HepG2 (cell line): Measurements from ENCODE around the gene SOX5. TPM values are rescaled to one million over a fixed set of nuclear protein-coding genes. Genes with fewer than 3 reads are reported as not detected.

ENCODE experiments used
- ATAC-seq: fragments of 200-7000 bp; cut with Tn5 transposase; 3 replicates; pipeline ENCODE4 v1.9.1; 2020; ENCODE audit warnings: mild to moderate bottlenecking, moderate library complexity
- BruUV-seq: library from RNA; stranded (reverse); fragments of 400-500 nt; replicated peaks from 2 replicates; lab custom pipeline; 2021; lab: Mats Ljungman, UMichigan
- CTCF ChIA-PET: fragments of 300-600 bp; formaldehyde crosslinking; extraction: SDS; loops from one replicate; lab custom pipeline; 2021; ENCODE audit warnings: low total read pairs, inconsistent platforms, low intra/inter-chr PET ratio; lab: Yijun Ruan, JAX
- POLR2A ChIA-PET: fragments of 350-600 bp; sonication (Branson Sonifier 250); formaldehyde crosslinking; loops from one replicate; lab custom pipeline; 2020; ENCODE audit warnings: antibody characterized with exemption, inconsistent platforms; lab: Yijun Ruan, JAX
- DNase-seq: peaks from one replicate; pipeline ENCODE4 v3.0.0-alpha.2; 2015; ENCODE audit warnings: low spot score
- FAIRE-seq: peaks from 3 replicates; lab custom pipeline; 2011; peaks lifted over from hg19 to GRCh38; lab: Jason Lieb, UNC
- H2AFZ ChIP-seq: one replicate; pipeline ENCODE4 v1.6.1; 2011; ENCODE audit warnings: low read length, inconsistent platforms
- H3K27ac ChIP-seq: fragments of 300-600 bp; 3 replicates; pipeline ENCODE4 v1.8.0; 2011; ENCODE audit warnings: mixed run types, mild to moderate bottlenecking, mixed read lengths, low read length, inconsistent platforms; ENCODE audit not compliant: insufficient read depth; ENCODE audit errors: extremely low read length
- H3K27me3 ChIP-seq, 2 experiments: fragments of 200-600 bp in 1 of 2; 2 replicates in 1 of 2; 3 replicates in 1 of 2; pipeline versions ENCODE4 v1.6.0 to v1.8.0; 2011; ENCODE audit warnings: low read length in 2 of 2, mild to moderate bottlenecking in 2 of 2, moderate library complexity in 2 of 2, inconsistent platforms in 1 of 2; ENCODE audit not compliant: insufficient read depth in 2 of 2, control insufficient read depth in 1 of 2
- H3K36me3 ChIP-seq, 2 experiments: fragments of 200-600 bp in 1 of 2; replicated peaks in 1 of 2; 2 replicates in 1 of 2; 3 replicates in 1 of 2; pipeline versions ENCODE4 v1.5.1 to v1.8.0; 2011; ENCODE audit warnings: low read length in 2 of 2, inconsistent platforms in 1 of 2; ENCODE audit not compliant: insufficient read depth in 2 of 2, control insufficient read depth in 1 of 2
- H3K4me1 ChIP-seq: 2 replicates; pipeline ENCODE4 v1.5.1; 2012; ENCODE audit warnings: low read length, inconsistent platforms; ENCODE audit not compliant: insufficient read depth
- H3K4me2 ChIP-seq: 2 replicates; pipeline ENCODE4 v1.6.0; 2011; ENCODE audit warnings: low read depth, low read length, inconsistent platforms
- H3K4me3 ChIP-seq, 3 experiments: fragments of 200-600 bp in 1 of 3; sonication (generic), shearing (Covaris generic) in 1 of 3; replicated peaks in 1 of 3; 2 replicates each; pipeline ENCODE4 v1.5.1; 2011 to 2016; ENCODE audit warnings: low read length in 3 of 3, inconsistent platforms in 2 of 3, low read depth in 2 of 3, mild to moderate bottlenecking in 2 of 3, control low read depth in 1 of 3, mixed read lengths in 1 of 3; ENCODE audit not compliant: insufficient read depth in 1 of 3
- H3K79me2 ChIP-seq: one replicate; pipeline ENCODE4 v1.6.1; 2011; ENCODE audit warnings: low read length, inconsistent platforms; ENCODE audit not compliant: insufficient read depth
- H3K9ac ChIP-seq: 2 replicates; pipeline ENCODE4 v1.6.0; 2011; ENCODE audit warnings: mild to moderate bottlenecking, low read depth, low read length, inconsistent platforms; ENCODE audit not compliant: insufficient read depth
- H3K9me3 ChIP-seq: 2 replicates; pipeline ENCODE4 v1.5.1; 2012; ENCODE audit warnings: mild to moderate bottlenecking, low read length
- H4K20me1 ChIP-seq: 2 replicates; pipeline ENCODE4 v1.6.0; 2011; ENCODE audit warnings: inconsistent platforms, mild to moderate bottlenecking, low read length, moderate library complexity; ENCODE audit not compliant: insufficient read depth
- BRCA1 ChIP-seq: sonication (generic); formaldehyde crosslinking; IDR thresholded peaks from 2 replicates; pipeline ENCODE4 v1.4.0; 2020; ENCODE audit warnings: missing genetic modification reagents
- GPBP1L1 ChIP-seq: sonication (generic); formaldehyde crosslinking; IDR thresholded peaks from 2 replicates; pipeline ENCODE4 v1.5.0; 2020; ENCODE audit warnings: mild to moderate bottlenecking, missing genetic modification reagents
- GTF2F1 ChIP-seq: fragments of 150-350 bp; IDR thresholded peaks from 2 replicates; pipeline ENCODE4 v1.6.1; 2014; ENCODE audit warnings: low read length
- MAF1 ChIP-seq: sonication (generic); formaldehyde crosslinking; IDR thresholded peaks from 2 replicates; pipeline ENCODE4 v1.5.0; 2020; ENCODE audit warnings: missing genetic modification reagents, borderline replicate concordance
- MEF2D ChIP-seq: sonication (generic); formaldehyde crosslinking; IDR thresholded peaks from 2 replicates; pipeline ENCODE4 v1.5.1; 2020; ENCODE audit warnings: mild to moderate bottlenecking, missing genetic modification reagents
- MXD4 ChIP-seq: IDR thresholded peaks from 2 replicates; pipeline ENCODE4 v1.6.1; 2016; ENCODE audit warnings: mild to moderate bottlenecking, missing biosample characterization, missing genetic modification reagents
- PATZ1 ChIP-seq: sonication (generic); formaldehyde crosslinking; IDR thresholded peaks from 2 replicates; pipeline ENCODE4 v1.4.0; 2020; ENCODE audit warnings: missing genetic modification reagents
- PRDM4 ChIP-seq: sonication (generic); formaldehyde crosslinking; IDR thresholded peaks from 2 replicates; pipeline ENCODE4 v1.9.0; 2021; ENCODE audit warnings: missing genetic modification reagents, borderline replicate concordance
- SAFB2 ChIP-seq: sonication (generic); formaldehyde crosslinking; IDR thresholded peaks from 2 replicates; pipeline ENCODE4 v1.5.1; 2020; ENCODE audit warnings: missing genetic modification reagents, low read depth, mild to moderate bottlenecking, borderline replicate concordance
- SNAPC2 ChIP-seq: sonication (generic); formaldehyde crosslinking; IDR thresholded peaks from 2 replicates; pipeline ENCODE4 v1.8.1; 2022; ENCODE audit warnings: mild to moderate bottlenecking, missing genetic modification reagents
- STAG1 ChIP-seq: sonication (generic); formaldehyde crosslinking; IDR thresholded peaks from 2 replicates; pipeline ENCODE4 v1.4.0; 2020; ENCODE audit warnings: missing genetic modification reagents
- ZNF83 ChIP-seq: sonication (generic); formaldehyde crosslinking; IDR thresholded peaks from 2 replicates; pipeline ENCODE4 v1.4.0; 2020; ENCODE audit warnings: missing genetic modification reagents, mild to moderate bottlenecking, borderline replicate concordance
- WGBS: methylation state at CpG from one replicate; pipeline ENCODE4 v1.1.6; 2017; ENCODE audit warnings: low lambda C conversion rate; 5-methylcytosine and 5-hydroxymethylcytosine counted together
- in situ Hi-C: cut with HindIII; loops from 2 replicates; pipeline ENCODE4 v1.10.0; 2017; ENCODE audit warnings: low pct_unique_long_range_greater_than_20kb; ENCODE audit not compliant: extremely low pct_ligation_motif_present
- intact Hi-C: fragments of 100-400 bp; cut with micrococcal nuclease; formaldehyde crosslinking; loops from one replicate; pipeline ENCODE4 v1.10.0; 2022; ENCODE audit not compliant: unreplicated experiment
- polyA plus RNA-seq, 8 experiments: library from polyadenylated mRNA; depleted of rRNA in 3 of 8; stranded (reverse) in 7 of 8; unstranded in 1 of 8; fragments of >200 nt; fragmentation: Illumina TruSeq in 4 of 8; extraction: Trizol in 4 of 8; gene quantifications; 2 replicates each; pipeline versions ENCODE4 v1.2.1 to v1.2.3, GENCODE V29; 2011 to 2016; ENCODE audit warnings: low read depth in 4 of 8, missing spikeins in 1 of 8, mixed read lengths in 1 of 8; ENCODE audit not compliant: insufficient read depth in 1 of 8
- total RNA-seq, 5 experiments: library from RNA; depleted of rRNA; stranded (reverse); fragments of >200 nt; fragmentation: Illumina TruSeq; extraction: Trizol; gene quantifications; 2 replicates each; pipeline ENCODE4 v1.2.3, GENCODE V29; 2016; ENCODE audit warnings: low read depth in 1 of 5

Gene SOX5
- total and polyA plus RNA-seq, 2 of the 13 experiments (the other 11 are each of a cell fraction or from before 2014, with no cell fraction given), result 18.5 to 76.4 TPM

- Histone ChIP-seq H3K79me2 (no peaks in the 10 kb centered on the region), H3K9ac (no peak overlapping the region), H3K27ac (no peak overlapping the region), H3K4me2 (no peak overlapping the region), H3K4me1 (no peaks in the 10 kb centered on the region), H3K9me3 (no peaks in the 10 kb centered on the region), H2AFZ (no peak overlapping the region), H3K4me3 (no peak overlapping the region), H3K36me3 (no peaks in the 10 kb centered on the region), H4K20me1 (no peaks in the 10 kb centered on the region), H3K27me3 (peaks cover 0 to 6% of the 10 kb centered on the region in 2 experiments; a peak in 2 of 5 replicates)
- ChIA-PET POLR2A (no interaction called here), CTCF (no interaction called here)
- WGBS, result 3% methylated on average over 2 of the region's 2 CpGs
- ATAC-seq (no peak), DNase-seq (no peak), FAIRE-seq (no peak)
- TF ChIP-seq MAF1 (CRISPR knock-in tag), result no peak
- TF ChIP-seq STAG1 (CRISPR knock-in tag), result 0 out of 2 replicates have a peak, but pooled peaks have one; percentile 15
- TF ChIP-seq SNAPC2 (CRISPR knock-in tag), result no peak
- TF ChIP-seq MXD4 (CRISPR knock-in tag), result no peak
- TF ChIP-seq BRCA1 (CRISPR knock-in tag), result no peak
- no peak for TF ChIP-seq SAFB2
- no peak for TF ChIP-seq ZNF83 (CRISPR knock-in tag)
- in situ Hi-C loops (no loop called here), intact Hi-C loops (no loop called here)
- BruUV-seq, result no TSS peak
Measured at GRCh38 chr12:23504043-23504442, 445.4 kb downstream of the SOX5 start.

GRCh38 chr12:23503544-23503943 lies 445.9 kb downstream of the SOX5 start:
- Histone ChIP-seq H3K4me2 (no peak overlapping the region), H3K36me3 (no peaks in the 10 kb centered on the region), H3K4me3 (no peak overlapping the region), H3K27me3 (peaks cover 0 to 6% of the 10 kb centered on the region in 2 experiments; a peak in 2 of 5 replicates), H4K20me1 (no peaks in the 10 kb centered on the region), H3K9ac (no peak overlapping the region), H2AFZ (no peak overlapping the region), H3K4me1 (no peaks in the 10 kb centered on the region), H3K27ac (no peak overlapping the region), H3K9me3 (0 out of 2 replicates have a peak, but pooled peaks cover 5% of the 10 kb centered on the region), H3K79me2 (no peaks in the 10 kb centered on the region)
- intact Hi-C loops (no loop called here), in situ Hi-C loops (no loop called here)
- ATAC-seq (no peak), FAIRE-seq (no peak), DNase-seq (no peak)
- 50% methylated on average over 2 of the region's 2 CpGs for WGBS
- no TSS peak for BruUV-seq
- ChIA-PET CTCF (no interaction called here), POLR2A (no interaction called here)
- TF ChIP-seq MEF2D, result no peak
- no peak for TF ChIP-seq GPBP1L1 (CRISPR knock-in tag)
- no peak for TF ChIP-seq PRDM4
- no peak for TF ChIP-seq PATZ1 (CRISPR knock-in tag)
- TF ChIP-seq GTF2F1, result no peak
